ENCODE measurements around the gene CCSER2.

Gene CCSER2

GRCh38 chr10:84546609-84547008 is 218.2 kb downstream of the CCSER2 start:
- Histone ChIP-seq H3K9me3 (ENCODE audit: control insufficient read depth, insufficient read depth, low read length) (no peaks in the 10 kb centered on the region), H3K4me1 (ENCODE audit: control insufficient read depth, insufficient read depth, low read length) (peaks cover 5% of the 10 kb centered on the region), H3K9ac (ENCODE audit: low read depth, low read length) (no peak overlapping the region), H3K36me3 (ENCODE audit: control insufficient read depth, insufficient read depth, low read length) (no peaks in the 10 kb centered on the region), H3K4me3 (ENCODE audit: low read depth, low read length) (no peak overlapping the region), H3K27me3 (ENCODE audit: control insufficient read depth, insufficient read depth, low read length) (no peaks in the 10 kb centered on the region)

- Histone ChIP-seq H3K4me3 (ENCODE audit: low read depth, low read length) (no peak overlapping the region), H3K4me1 (ENCODE audit: control insufficient read depth, insufficient read depth, low read length) (peaks cover 5% of the 10 kb centered on the region), H3K9me3 (ENCODE audit: control insufficient read depth, insufficient read depth, low read length) (no peaks in the 10 kb centered on the region), H3K36me3 (ENCODE audit: control insufficient read depth, insufficient read depth, low read length) (no peaks in the 10 kb centered on the region), H3K27me3 (ENCODE audit: control insufficient read depth, insufficient read depth, low read length) (no peaks in the 10 kb centered on the region), H3K9ac (ENCODE audit: low read depth, low read length) (no peak overlapping the region)
Measured at GRCh38 chr10:84547616-84548015, 219.2 kb downstream of the CCSER2 start.

DNA sequence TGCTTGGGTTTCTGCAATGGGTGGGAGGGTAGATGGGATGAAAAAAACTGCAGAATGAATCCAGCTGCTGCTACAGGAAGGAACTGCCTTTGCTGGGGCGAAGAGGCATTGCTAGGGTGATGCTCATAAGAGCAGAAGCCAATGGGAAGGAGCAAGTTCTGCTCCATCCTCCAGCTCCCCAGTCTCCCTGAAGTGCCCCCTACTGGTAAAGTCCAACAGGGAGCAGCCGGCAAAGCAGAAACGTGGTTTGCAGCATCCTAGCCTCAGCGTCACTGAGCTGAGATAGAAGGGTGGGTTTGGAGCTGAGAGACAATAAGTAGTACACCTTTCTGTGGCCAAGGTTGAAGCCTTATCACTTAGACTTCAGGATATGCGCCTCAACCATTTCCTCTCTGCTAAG is 220.5 kb downstream of the CCSER2 start:
- H3K27me3 ChIP-seq (ENCODE audit: control insufficient read depth, insufficient read depth, low read length): no peaks in the 10 kb centered on the region
- no peak overlapping the region for H3K4me3 ChIP-seq (ENCODE audit: low read depth, low read length)
- no peaks in the 10 kb centered on the region for H3K36me3 ChIP-seq (ENCODE audit: control insufficient read depth, insufficient read depth, low read length)
- H3K9ac ChIP-seq (ENCODE audit: low read depth, low read length): no peak overlapping the region
- H3K9me3 ChIP-seq (ENCODE audit: control insufficient read depth, insufficient read depth, low read length): no peaks in the 10 kb centered on the region
- no peaks in the 10 kb centered on the region for H3K4me1 ChIP-seq (ENCODE audit: control insufficient read depth, insufficient read depth, low read length)

GRCh38 chr10:84549368-84550165 is 221.2 kb downstream of the CCSER2 start:
- H3K9me3 ChIP-seq (ENCODE audit: control insufficient read depth, insufficient read depth, low read length): no peaks in the 10 kb centered on the region
- no peaks in the 10 kb centered on the region for H3K27me3 ChIP-seq (ENCODE audit: control insufficient read depth, insufficient read depth, low read length)
- no peak overlapping the region for H3K9ac ChIP-seq (ENCODE audit: low read depth, low read length)
- no peaks in the 10 kb centered on the region for H3K36me3 ChIP-seq (ENCODE audit: control insufficient read depth, insufficient read depth, low read length)
- no peaks in the 10 kb centered on the region for H3K4me1 ChIP-seq (ENCODE audit: control insufficient read depth, insufficient read depth, low read length)
- H3K4me3 ChIP-seq (ENCODE audit: low read depth, low read length): no peak overlapping the region

DNA sequence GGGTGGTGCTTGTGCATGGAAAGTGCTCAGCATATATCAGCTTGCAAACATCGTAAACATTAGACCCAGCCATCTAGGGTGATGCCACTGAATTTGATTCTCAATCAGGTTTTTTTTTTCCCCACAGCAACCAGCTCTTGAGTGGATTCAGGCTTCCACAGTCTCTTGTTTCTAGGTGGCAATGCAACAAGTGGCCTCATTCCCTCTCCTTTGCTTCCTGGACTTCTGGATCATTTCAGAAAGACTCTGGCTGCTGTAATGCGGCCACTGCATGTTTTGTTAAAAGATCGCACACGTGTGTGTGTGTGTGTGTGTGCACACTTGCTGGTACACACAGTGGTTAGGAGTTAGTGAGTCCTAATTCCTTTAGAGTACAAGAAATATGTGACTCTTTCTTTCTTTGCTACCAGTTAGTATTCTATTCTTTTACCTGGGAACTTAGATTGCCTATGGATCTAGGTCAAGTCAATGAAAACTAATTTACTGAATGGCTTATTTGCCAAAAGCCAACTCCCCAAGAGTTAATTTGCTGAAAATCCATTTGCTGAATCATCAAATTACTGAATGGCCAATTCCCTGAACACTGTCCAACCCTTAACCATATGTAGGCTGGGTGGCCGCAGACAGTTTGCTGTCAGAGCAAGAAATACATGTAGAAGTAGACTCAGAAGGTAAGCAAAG is 222.5 kb downstream of the CCSER2 start:
- no peaks in the 10 kb centered on the region for H3K4me1 ChIP-seq (ENCODE audit: control insufficient read depth, insufficient read depth, low read length)
- no peaks in the 10 kb centered on the region for H3K9me3 ChIP-seq (ENCODE audit: control insufficient read depth, insufficient read depth, low read length)
- no peak overlapping the region for H3K4me3 ChIP-seq (ENCODE audit: low read depth, low read length)
- no peaks in the 10 kb centered on the region for H3K27me3 ChIP-seq (ENCODE audit: control insufficient read depth, insufficient read depth, low read length)
- no peaks in the 10 kb centered on the region for H3K36me3 ChIP-seq (ENCODE audit: control insufficient read depth, insufficient read depth, low read length)
- no peak overlapping the region for H3K9ac ChIP-seq (ENCODE audit: low read depth, low read length)

GRCh38 chr10:84551437-84552120 is 223.2 kb downstream of the CCSER2 start:
- Histone ChIP-seq H3K4me3 (ENCODE audit: low read depth, low read length) (no peak overlapping the region), H3K4me1 (ENCODE audit: control insufficient read depth, insufficient read depth, low read length) (no peaks in the 10 kb centered on the region), H3K27me3 (ENCODE audit: control insufficient read depth, insufficient read depth, low read length) (no peaks in the 10 kb centered on the region), H3K9ac (ENCODE audit: low read depth, low read length) (no peak overlapping the region), H3K9me3 (ENCODE audit: control insufficient read depth, insufficient read depth, low read length) (no peaks in the 10 kb centered on the region), H3K36me3 (ENCODE audit: control insufficient read depth, insufficient read depth, low read length) (no peaks in the 10 kb centered on the region)

DNA sequence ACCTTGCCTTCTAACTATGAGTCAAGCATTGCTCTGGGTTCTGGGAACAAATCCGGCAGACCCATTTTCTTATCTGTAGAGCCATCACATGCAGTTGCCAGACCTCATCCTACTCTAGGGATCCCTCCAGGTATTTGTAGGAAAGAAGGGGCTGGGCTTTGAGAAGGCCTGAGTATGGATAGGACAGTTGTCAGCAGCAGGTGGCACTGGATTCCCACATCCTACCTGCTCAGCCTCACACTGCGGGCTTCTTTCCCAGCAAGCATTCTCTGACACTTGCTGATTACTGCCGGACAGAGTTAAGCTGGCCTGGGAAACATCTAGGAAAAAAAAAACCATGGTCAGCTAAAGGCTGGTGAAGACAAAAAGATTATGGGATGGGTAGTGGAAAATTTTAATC is 224.1 kb downstream of the CCSER2 start:
- H3K4me1 ChIP-seq (ENCODE audit: control insufficient read depth, insufficient read depth, low read length): no peaks in the 10 kb centered on the region
- no peaks in the 10 kb centered on the region for H3K27me3 ChIP-seq (ENCODE audit: control insufficient read depth, insufficient read depth, low read length)
- no peaks in the 10 kb centered on the region for H3K9me3 ChIP-seq (ENCODE audit: control insufficient read depth, insufficient read depth, low read length)
- no peak overlapping the region for H3K4me3 ChIP-seq (ENCODE audit: low read depth, low read length)
- no peak overlapping the region for H3K9ac ChIP-seq (ENCODE audit: low read depth, low read length)
- no peaks in the 10 kb centered on the region for H3K36me3 ChIP-seq (ENCODE audit: control insufficient read depth, insufficient read depth, low read length)

DNA sequence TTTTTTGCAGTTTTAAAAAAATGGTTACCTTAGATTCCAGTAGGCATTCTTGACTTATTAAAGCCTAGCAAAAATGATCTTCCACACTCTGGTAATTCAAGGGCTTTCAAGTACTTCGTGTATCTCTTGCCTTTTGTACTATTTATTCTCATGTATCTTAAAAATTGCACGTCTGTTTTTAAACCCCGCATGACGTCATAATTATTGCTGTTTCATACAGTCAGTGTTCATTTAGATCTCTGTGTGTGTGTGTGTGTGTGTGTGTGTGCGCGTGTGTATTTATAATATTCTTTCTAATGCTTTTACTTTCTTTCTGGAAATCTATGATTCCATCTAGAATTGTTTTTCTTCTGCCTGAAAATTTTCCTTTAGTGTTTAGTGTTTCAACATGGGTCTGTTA is 234.2 kb downstream of the CCSER2 start:
- no peaks in the 10 kb centered on the region for H3K4me1 ChIP-seq (ENCODE audit: control insufficient read depth, insufficient read depth, low read length)
- no peak overlapping the region for H3K9ac ChIP-seq (ENCODE audit: low read depth, low read length)
- no peaks in the 10 kb centered on the region for H3K27me3 ChIP-seq (ENCODE audit: control insufficient read depth, insufficient read depth, low read length)
- no peak overlapping the region for H3K4me3 ChIP-seq (ENCODE audit: low read depth, low read length)
- H3K36me3 ChIP-seq (ENCODE audit: control insufficient read depth, insufficient read depth, low read length): no peaks in the 10 kb centered on the region
- H3K9me3 ChIP-seq (ENCODE audit: control insufficient read depth, insufficient read depth, low read length): no peaks in the 10 kb centered on the region

GRCh38 chr10:84563355-84563754 is 235.0 kb downstream of the CCSER2 start:
- H3K4me1 ChIP-seq (ENCODE audit: control insufficient read depth, insufficient read depth, low read length): peaks cover under 1% of the 10 kb centered on the region
- H3K27me3 ChIP-seq (ENCODE audit: control insufficient read depth, insufficient read depth, low read length): no peaks in the 10 kb centered on the region
- no peak overlapping the region for H3K4me3 ChIP-seq (ENCODE audit: low read depth, low read length)
- H3K36me3 ChIP-seq (ENCODE audit: control insufficient read depth, insufficient read depth, low read length): no peaks in the 10 kb centered on the region
- no peaks in the 10 kb centered on the region for H3K9me3 ChIP-seq (ENCODE audit: control insufficient read depth, insufficient read depth, low read length)
- no peak overlapping the region for H3K9ac ChIP-seq (ENCODE audit: low read depth, low read length)

- Histone ChIP-seq H3K4me3 (ENCODE audit: low read depth, low read length) (no peak overlapping the region), H3K9me3 (ENCODE audit: control insufficient read depth, insufficient read depth, low read length) (no peaks in the 10 kb centered on the region), H3K4me1 (ENCODE audit: control insufficient read depth, insufficient read depth, low read length) (peaks cover 3% of the 10 kb centered on the region), H3K27me3 (ENCODE audit: control insufficient read depth, insufficient read depth, low read length) (no peaks in the 10 kb centered on the region), H3K9ac (ENCODE audit: low read depth, low read length) (no peak overlapping the region), H3K36me3 (ENCODE audit: control insufficient read depth, insufficient read depth, low read length) (no peaks in the 10 kb centered on the region)
Measured at GRCh38 chr10:84563868-84564267, 235.5 kb downstream of the CCSER2 start.

- Histone ChIP-seq H3K27me3 (ENCODE audit: control insufficient read depth, insufficient read depth, low read length) (no peaks in the 10 kb centered on the region), H3K4me3 (ENCODE audit: low read depth, low read length) (no peak overlapping the region)
Measured at GRCh38 chr10:84565881-84566582, 237.6 kb downstream of the CCSER2 start.

More at GRCh38 chr10:84565881-84566582, 237.6 kb downstream of the CCSER2 start:
- Histone ChIP-seq H3K9ac (ENCODE audit: low read depth, low read length) (no peak overlapping the region), H3K9me3 (ENCODE audit: control insufficient read depth, insufficient read depth, low read length) (peaks cover 5% of the 10 kb centered on the region), H3K4me1 (ENCODE audit: control insufficient read depth, insufficient read depth, low read length) (peaks cover 3% of the 10 kb centered on the region), H3K36me3 (ENCODE audit: control insufficient read depth, insufficient read depth, low read length) (peaks cover 4% of the 10 kb centered on the region)

Data from iPS-15b (cell line).